ENCODE results near the gene NPAS3. TPM values are rescaled to one million over a fixed set of nuclear protein-coding genes. Genes with fewer than 3 reads are reported as not detected.

Gene NPAS3
- total RNA-seq, 1 donor from 2014 or later, result 22.0 TPM

DNA sequence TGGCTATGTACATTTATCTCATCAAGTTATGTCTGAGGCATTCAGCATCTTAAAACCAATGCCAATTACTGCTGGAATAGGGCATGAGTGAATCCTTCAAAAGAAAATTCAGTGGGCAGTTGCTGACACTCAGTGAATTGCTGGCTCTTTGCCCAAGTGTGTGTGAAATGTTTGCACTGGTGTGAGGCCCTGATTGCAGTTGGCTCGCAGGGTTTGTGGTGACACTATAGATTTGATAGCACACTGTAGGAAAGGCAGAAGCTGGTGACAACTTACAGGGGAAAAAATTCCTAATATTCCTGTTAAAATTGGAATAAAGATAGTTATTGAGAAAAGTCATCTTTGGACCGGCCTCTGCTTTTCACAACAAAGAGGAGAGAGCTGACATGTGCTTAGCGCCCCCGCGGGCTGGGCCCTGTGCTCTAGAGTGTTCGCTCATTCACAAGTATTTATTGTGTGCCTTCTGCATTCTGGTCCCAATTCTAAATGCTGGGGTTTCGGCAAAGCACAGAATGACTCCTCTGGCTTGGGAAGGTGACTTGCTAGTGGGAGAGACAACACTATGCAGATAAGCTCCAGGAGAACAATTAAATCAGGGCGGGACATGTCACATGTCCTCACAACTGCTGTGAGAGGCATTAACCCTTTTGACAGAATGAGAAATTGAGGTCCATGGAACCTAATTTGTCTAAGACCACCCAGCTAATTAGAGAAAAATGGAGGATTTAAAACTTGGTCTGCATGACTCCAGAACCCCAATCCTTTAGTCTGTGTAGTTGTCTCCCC, 418.7 kb downstream of the NPAS3 start:
- no peak for FAIRE-seq
- no peak for DNase-seq (ENCODE audit: low spot score in 2 of 2)

DNA sequence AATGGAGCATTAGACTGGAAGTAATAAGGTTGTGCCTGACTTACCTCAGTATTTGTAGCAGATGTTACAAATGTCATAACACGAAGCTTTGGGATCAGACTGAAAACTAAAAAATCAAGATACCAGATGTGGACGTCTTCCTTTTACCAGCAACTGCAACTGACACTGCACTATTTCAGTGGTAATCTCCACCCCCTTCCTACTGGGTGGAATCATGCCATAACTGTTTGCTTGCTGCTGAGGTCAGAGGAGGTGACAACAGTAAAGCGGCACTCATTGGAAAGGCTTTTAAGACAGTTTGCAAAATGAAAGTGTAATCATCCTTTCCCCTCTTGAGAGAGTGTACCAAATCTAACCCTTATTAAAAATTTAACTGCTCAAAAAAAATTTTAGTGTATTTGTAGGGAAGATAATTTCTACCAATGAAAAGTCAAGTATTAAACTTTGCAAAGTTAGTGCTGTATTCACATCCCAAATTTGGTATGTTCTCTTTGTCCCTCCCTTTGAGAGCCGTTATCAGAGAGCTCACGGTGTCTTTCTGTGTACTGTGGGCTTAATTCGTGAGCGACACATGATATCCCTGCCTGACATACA, 420.7 kb downstream of the NPAS3 start:
- FAIRE-seq (no peak), DNase-seq (ENCODE audit: low spot score in 2 of 2) (no peak)

GRCh38 chr14:33362934-33363333, 424.3 kb downstream of the NPAS3 start:
- FAIRE-seq, result no peak

GRCh38 chr14:33363682-33364081, 425.0 kb downstream of the NPAS3 start:
- FAIRE-seq (no peak), DNase-seq (ENCODE audit: low spot score in 2 of 2) (no peak)

More at GRCh38 chr14:33362934-33363333, 424.3 kb downstream of the NPAS3 start:
- DNase-seq (ENCODE audit: low spot score in 2 of 2), result no peak

DNA sequence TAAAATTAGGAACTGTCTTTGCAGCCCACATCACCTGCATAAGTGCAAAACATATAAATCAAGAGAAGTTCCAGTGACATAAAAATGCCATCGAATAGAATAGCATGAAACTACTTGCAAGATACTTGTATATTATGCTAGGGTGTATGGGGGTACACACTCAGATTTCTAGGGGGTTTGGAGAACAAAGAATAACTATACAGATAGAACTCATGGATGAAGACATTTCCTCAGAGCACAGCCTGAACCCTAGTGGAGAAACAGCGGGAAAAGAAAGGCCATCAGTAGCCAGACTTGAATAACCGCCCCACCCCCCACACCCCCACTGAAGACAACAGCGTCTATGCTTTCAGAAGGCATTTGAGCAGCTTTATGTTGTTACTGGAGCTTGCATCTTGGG, 425.8 kb downstream of the NPAS3 start:
- DNase-seq (ENCODE audit: low spot score in 2 of 2), result no peak
- FAIRE-seq, result no peak

DNA sequence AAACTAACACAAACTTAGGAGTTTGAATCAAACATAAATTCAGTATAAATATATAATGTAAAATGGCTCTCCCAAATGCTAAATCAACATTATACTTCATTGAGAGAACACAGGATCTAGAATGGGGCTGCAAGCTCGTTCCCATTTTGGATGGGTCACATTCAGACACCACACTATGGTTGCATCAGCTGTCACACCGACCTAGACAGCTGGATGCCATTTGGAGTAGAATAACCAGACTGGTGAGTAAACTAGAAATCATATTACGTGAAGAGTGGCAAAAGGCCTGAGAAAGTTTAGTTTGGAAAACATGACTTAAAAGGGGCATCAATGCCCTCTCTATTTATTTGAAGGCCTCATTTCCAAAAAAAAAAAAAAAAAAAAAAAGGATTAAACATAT, 430.4 kb downstream of the NPAS3 start:
- DNase-seq (ENCODE audit: low spot score in 2 of 2) (no peak), FAIRE-seq (no peak)

DNA sequence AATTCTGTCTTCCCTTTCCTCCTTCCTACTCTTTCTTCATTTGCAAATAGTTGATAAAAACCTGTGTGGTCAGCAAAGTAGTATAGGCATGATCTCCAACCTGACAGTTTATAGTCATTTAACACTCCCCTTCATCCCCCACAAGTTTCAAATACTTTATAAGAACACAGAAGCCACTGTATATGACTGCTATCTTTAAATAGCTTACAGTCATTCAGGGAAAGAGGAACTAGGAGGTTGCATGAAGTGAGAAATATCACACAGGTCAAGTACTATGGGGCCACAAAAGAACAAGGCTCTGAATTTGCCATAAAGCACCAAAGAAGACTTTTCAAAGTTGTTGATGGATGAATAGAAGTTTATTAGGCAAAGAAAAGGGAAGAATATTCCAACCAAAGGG, 431.3 kb downstream of the NPAS3 start:
- DNase-seq (ENCODE audit: low spot score in 2 of 2) (no peak), FAIRE-seq (no peak)

DNA sequence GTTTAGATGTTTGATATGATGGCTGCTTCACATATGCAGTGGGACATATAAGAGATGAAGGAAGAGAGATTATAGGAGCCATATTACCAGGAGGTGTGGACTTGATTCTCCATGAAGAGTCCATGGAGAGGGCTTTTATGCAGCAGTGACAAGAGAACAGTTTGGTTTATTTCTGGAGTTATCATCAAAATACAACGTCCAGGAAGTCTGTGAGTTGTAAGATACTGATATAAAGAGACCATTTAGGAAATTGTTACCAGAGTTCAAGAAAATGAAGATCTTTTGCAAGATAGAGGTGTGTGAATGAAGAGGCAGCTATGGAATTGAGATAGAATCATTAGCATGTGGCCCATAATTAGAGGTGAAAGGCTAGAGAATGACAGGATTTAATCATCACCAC, 431.7 kb downstream of the NPAS3 start:
- no peak for DNase-seq (ENCODE audit: low spot score in 2 of 2)
- no peak for FAIRE-seq

- DNase-seq (ENCODE audit: low spot score in 2 of 2) (no peak), FAIRE-seq (no peak)
Measured at GRCh38 chr14:33375196-33375595, 436.5 kb downstream of the NPAS3 start.

DNA sequence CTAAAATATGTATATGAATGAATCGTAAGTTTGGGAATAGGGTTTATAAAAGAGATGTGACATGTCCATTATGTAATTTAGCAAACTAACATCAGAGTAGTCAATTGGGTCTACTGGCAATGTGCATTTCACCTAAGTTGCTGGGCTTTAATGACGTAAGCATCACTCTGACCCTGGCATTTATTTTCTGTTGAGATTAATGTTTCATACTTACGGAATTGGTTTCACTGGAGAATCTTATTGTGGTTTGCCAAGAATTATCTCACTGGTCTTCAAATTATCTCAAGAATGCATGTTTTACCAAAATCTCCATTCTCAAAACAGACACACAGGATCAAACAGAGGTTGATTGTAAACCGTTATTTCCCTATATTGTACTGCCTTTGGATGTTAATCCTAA, 437.1 kb downstream of the NPAS3 start:
- FAIRE-seq, result no peak

DNA sequence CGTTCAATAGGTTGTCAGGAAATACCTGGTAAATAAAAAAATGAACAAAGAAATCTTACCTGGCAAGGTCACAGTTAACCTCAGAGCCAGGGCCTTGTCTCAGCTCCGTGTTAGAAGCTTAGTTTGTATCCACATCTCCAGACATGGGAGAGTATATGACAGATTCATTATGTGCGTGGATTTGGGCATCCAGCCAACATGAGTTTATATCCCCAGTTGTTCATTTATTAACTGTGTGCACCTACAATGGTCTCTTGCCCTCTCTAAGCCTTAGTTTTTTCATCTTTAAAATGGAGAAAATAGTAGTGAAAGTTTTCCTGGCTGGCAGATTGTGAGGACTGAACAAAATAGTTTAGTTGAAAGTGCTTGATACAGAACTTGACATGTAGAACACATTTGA, 437.8 kb downstream of the NPAS3 start:
- no peak for FAIRE-seq
- no peak for DNase-seq (ENCODE audit: low spot score in 2 of 2)

More for the DNA sequence above, 437.1 kb downstream of the NPAS3 start:
- DNase-seq (ENCODE audit: low spot score in 2 of 2), result no peak

DNA sequence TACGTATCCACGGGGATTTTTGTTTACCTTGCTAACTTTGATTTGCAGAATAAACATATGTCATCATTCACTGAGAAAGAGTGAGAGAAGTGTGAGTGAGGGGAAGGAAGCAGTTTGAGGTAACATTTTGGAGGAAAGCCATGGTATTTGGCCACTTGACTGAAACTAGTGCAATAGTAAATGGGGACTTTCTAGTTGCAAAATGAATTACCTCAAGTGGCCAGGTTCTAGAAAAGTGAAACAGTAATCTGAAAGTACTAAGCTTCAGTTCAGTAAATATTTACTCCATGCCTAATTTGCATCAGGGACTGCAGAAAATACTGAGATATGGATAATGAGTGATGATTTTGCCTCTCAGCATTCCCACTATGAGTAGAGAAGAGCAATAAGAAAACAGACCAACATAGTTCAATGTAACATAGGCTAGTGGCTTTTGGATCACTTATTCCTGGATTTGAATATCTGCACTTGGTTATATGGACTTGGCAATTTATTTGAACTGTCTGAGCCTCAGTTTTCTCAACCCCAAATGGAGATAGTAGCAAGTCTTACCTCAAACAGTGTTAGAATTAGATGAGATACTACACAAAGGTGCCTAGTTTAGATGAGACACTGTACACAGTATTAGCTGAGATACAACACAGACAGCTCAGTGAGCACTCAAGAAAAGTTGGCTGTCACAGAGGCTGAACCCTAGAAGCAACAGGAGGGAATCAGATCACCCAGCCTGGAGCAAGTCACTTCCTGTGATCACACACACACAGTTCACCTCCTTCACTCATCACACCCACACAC, 439.1 kb downstream of the NPAS3 start:
- DNase-seq (ENCODE audit: low spot score in 2 of 2), result no peak
- FAIRE-seq, result no peak

DNA sequence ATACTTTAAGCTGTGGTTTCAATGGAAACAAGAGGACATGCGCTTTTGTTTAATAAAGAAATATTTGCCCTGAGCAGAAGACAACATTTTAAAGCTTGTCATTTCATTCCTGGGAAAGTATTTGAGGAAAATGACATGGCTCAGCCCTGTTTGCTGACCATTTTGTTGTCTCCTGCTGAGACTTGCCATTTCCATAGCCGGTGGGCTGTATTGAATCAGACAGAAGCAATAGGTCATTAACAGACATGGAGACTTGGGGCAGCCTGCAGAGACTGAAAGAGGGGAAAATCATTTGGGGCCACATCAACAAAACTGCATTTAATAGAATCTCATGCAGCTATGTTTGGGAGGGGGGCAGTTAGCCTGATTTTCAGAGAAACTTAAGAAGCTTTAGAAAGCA, 443.0 kb downstream of the NPAS3 start:
- DNase-seq (ENCODE audit: low spot score in 2 of 2) (no peak), FAIRE-seq (no peak)

DNA sequence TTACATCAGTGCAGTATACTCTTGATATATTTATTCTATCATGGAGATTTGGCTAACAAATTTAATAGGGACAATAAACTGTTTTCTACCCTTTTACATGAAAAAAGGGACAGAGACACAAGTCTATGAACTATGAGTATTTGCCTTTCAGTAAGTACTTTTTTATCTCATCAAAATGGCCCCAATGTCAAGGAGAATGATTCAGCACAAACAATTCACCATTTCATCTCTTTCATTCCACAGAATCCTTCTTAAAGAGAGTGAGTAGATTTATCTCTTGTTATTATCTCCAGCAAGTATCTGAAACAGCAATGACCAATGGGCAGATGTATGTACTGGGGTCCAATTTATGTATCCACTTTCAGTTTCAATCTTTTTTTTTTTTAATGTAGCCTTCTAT, 447.5 kb downstream of the NPAS3 start:
- no peak for FAIRE-seq
- no peak for DNase-seq (ENCODE audit: low spot score in 2 of 2)

DNA sequence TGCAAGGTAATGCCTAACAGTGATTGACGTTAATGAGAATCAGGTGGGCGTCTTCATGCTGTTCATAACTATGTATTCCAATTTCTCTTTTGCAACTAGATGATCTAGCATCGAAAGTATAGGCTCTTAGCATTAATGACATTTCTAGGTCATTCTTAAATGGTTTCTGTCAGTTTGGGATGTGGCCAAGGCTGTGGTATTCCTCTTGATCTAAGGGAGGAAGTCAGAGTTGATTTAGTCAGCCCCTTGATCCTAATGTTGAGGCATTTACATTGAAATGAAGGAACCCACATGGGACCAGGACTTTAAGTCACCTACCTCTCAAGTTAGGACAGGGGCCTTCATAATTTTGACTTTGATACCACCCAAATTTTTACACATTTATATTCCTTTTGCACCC, 448.1 kb downstream of the NPAS3 start:
- DNase-seq (ENCODE audit: low spot score in 2 of 2), result no peak
- no peak for FAIRE-seq

DNA sequence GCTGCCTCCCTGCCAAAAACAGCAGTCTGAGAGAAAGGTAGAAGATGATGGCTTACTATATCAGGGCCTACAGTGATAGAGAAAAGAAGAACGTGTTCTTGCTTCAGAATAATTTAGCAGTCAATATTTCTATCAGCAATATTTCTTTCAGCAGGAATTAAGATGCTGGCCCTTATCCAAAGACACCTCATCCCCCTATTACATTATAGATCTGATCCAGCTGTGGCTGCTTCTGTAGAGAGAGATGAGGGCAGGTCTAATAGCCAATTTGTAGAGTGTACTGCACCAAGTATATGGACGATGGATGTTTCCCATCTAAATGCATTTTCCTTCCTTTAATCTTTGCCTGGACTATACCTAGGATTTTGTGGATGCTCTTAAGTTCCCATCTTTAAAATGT, 451.7 kb downstream of the NPAS3 start:
- FAIRE-seq (no peak), DNase-seq (ENCODE audit: low spot score in 2 of 2) (no peak)

DNA sequence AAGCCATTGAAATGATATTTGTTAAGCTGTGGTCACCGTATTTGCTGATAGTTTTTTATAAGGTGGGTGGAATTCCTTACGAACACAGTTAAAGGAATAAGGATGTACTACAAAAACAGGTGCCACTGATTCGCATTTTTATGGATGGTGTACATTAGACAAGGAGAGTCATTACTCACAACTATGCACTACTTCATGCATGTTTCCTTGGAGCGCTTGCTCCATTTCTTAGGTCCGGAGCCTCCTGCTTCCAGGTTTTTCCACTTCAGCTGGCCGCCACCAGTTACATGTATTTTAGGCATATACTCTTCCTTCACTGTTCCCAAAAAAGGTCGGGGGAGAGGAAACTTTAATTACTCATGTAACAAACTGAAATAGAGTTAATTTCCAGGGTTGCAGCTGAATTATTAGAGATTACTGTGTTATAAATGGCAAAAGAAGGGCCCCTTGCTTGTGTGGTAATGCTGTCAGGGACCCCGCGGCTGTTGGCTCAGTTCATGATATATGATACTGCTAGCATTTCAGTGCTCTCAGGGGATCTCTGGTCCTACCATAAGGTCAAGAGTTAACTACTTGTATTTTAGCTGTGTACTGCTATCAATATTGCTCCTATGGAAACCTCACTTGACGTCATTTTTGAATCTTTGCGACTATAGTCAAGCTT, 454.7 kb downstream of the NPAS3 start:
- DNase-seq (ENCODE audit: low spot score in 2 of 2) (no peak), FAIRE-seq (no peak)

DNA sequence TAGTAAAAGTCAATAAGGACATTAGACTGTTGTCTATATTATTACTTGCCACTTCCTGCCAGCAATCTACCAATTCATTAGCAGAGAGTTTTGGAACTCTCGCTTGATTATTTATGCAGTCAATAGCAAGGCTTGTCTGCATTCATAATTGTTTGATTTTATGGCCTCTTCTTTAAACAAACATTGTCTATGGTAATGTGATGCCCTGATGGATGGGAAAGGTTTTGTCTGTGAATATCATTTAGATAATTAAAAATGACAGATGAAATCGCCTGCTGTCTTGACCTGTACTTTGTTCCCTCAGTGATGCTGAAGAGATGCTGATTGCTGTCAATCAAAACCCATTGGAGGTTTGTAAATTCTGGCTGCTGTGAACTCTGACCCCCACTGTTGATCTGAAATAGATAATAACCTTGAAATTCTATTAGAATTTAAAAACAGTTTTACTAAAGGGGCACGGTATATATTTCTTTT, 455.3 kb downstream of the NPAS3 start:
- DNase-seq (ENCODE audit: low spot score in 2 of 2) (no peak), FAIRE-seq (no peak)

GRCh38 chr14:33401311-33401710, 462.6 kb downstream of the NPAS3 start:
- DNase-seq (ENCODE audit: low spot score in 2 of 2) (no peak), FAIRE-seq (no peak)

GRCh38 chr14:33402604-33403003, 463.9 kb downstream of the NPAS3 start:
- DNase-seq (ENCODE audit: low spot score in 2 of 2) (no peak), FAIRE-seq (no peak)

DNA sequence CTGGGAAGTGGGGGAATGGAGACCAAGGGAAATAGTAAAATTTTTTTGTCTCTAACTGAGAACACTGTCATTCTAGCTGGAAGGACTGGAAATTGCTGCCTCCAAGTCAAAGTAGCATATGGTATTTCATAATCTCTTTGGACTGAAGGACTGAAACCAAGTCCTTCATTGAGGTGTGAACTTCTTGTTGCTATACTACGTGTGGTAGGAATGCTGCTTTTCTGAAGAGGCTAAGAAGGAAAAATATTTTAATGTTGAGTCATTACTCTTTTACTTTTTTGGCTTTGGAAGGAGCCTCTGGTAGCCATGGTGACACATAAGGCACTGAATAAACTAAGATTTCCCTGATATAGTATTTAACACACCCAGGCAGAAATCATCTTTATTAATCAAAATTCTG, 465.4 kb downstream of the NPAS3 start:
- no peak for FAIRE-seq
- no peak for DNase-seq (ENCODE audit: low spot score in 2 of 2)

All from frontal cortex (tissue), 4 donors.